ENCODE results near the gene LRBA.

LRBA gene

GRCh38 chr4:150525321-150525868 lies 489.7 kb downstream of the LRBA start:
- Histone ChIP-seq H3K9me3 (replicated peaks; ENCODE audit: insufficient read depth, low read length) (no peaks in the 10 kb centered on the region), H3K36me3 (replicated peaks; ENCODE audit: insufficient read depth, low read length) (no peaks in the 10 kb centered on the region), H3F3A (ENCODE audit: insufficient read depth, low read length) (no peaks in the 10 kb centered on the region), H3K4me2 (ENCODE audit: low read depth, low read length) (no peak overlapping the region), H3K9ac (ENCODE audit: low read length) (no peak overlapping the region), H3K79me2 (ENCODE audit: low read length) (no peaks in the 10 kb centered on the region), H3K27me3 (replicated peaks; ENCODE audit: insufficient read depth, low read length) (no peaks in the 10 kb centered on the region), H2AFZ (ENCODE audit: low read length) (no peak overlapping the region), H4K20me1 (ENCODE audit: insufficient read depth, low read length) (no peaks in the 10 kb centered on the region), H3K9me2 (replicated peaks; ENCODE audit: insufficient read depth, low read length) (no peaks in the 10 kb centered on the region), H3K27ac (ENCODE audit: low read length) (no peak overlapping the region), H3K4me1 (ENCODE audit: low read length) (no peaks in the 10 kb centered on the region), H3K4me3 (ENCODE audit: low read length) (no peak overlapping the region)
- TF ChIP-seq CTCF (IDR thresholded peaks at IDR 0.05; ENCODE audit: low read length) (no peak), EZH2 (optimal IDR thresholded peaks at IDR 0.05; ENCODE audit: low read depth, low read length) (no peak), EZH2phosphoT487 (IDR thresholded peaks at IDR 0.05; ENCODE audit: low read length) (no peak)
- DNase-seq = no peak

- Histone ChIP-seq H3K4me3 (ENCODE audit: low read length) (no peak overlapping the region), H3F3A (ENCODE audit: insufficient read depth, low read length) (no peaks in the 10 kb centered on the region), H3K36me3 (replicated peaks; ENCODE audit: insufficient read depth, low read length) (no peaks in the 10 kb centered on the region), H3K9me3 (replicated peaks; ENCODE audit: insufficient read depth, low read length) (no peaks in the 10 kb centered on the region), H3K4me1 (ENCODE audit: low read length) (no peaks in the 10 kb centered on the region), H3K9ac (ENCODE audit: low read length) (no peak overlapping the region), H2AFZ (ENCODE audit: low read length) (no peak overlapping the region), H3K27me3 (replicated peaks; ENCODE audit: insufficient read depth, low read length) (no peaks in the 10 kb centered on the region), H4K20me1 (ENCODE audit: insufficient read depth, low read length) (no peaks in the 10 kb centered on the region), H3K79me2 (ENCODE audit: low read length) (no peaks in the 10 kb centered on the region), H3K9me2 (replicated peaks; ENCODE audit: insufficient read depth, low read length) (no peaks in the 10 kb centered on the region), H3K4me2 (ENCODE audit: low read depth, low read length) (no peak overlapping the region), H3K27ac (ENCODE audit: low read length) (no peak overlapping the region)
- no peak for DNase-seq
- TF ChIP-seq CTCF (IDR thresholded peaks at IDR 0.05; ENCODE audit: low read length) (no peak), EZH2phosphoT487 (IDR thresholded peaks at IDR 0.05; ENCODE audit: low read length) (no peak), EZH2 (optimal IDR thresholded peaks at IDR 0.05; ENCODE audit: low read depth, low read length) (no peak)
Observed at GRCh38 chr4:150518559-150518958, 496.5 kb downstream of the LRBA start.

- no peak for DNase-seq
- H3K27me3 ChIP-seq (replicated peaks; ENCODE audit: insufficient read depth, low read length) = no peaks in the 10 kb centered on the region
- no peaks in the 10 kb centered on the region for H3K79me2 ChIP-seq (ENCODE audit: low read length)
- no peaks in the 10 kb centered on the region for H3K9me2 ChIP-seq (replicated peaks; ENCODE audit: insufficient read depth, low read length)
- no peak overlapping the region for H3K4me3 ChIP-seq (ENCODE audit: low read length)
- H2AFZ ChIP-seq (ENCODE audit: low read length) = no peak overlapping the region
- H3K9me3 ChIP-seq (replicated peaks; ENCODE audit: insufficient read depth, low read length) = no peaks in the 10 kb centered on the region
- no peaks in the 10 kb centered on the region for H3F3A ChIP-seq (ENCODE audit: insufficient read depth, low read length)
- H4K20me1 ChIP-seq (ENCODE audit: insufficient read depth, low read length) = 0 out of 2 replicates have a peak, but pooled peaks cover 3% of the 10 kb centered on the region
- no peaks in the 10 kb centered on the region for H3K36me3 ChIP-seq (replicated peaks; ENCODE audit: insufficient read depth, low read length)
- H3K4me2 ChIP-seq (ENCODE audit: low read depth, low read length) = no peak overlapping the region
- no peak overlapping the region for H3K27ac ChIP-seq (ENCODE audit: low read length)
- no peak for TF ChIP-seq EZH2phosphoT487 (IDR thresholded peaks at IDR 0.05; ENCODE audit: low read length)
- no peak for TF ChIP-seq CTCF (IDR thresholded peaks at IDR 0.05; ENCODE audit: low read length)
- no peak for TF ChIP-seq EZH2 (optimal IDR thresholded peaks at IDR 0.05; ENCODE audit: low read depth, low read length)
- no peak overlapping the region for H3K9ac ChIP-seq (ENCODE audit: low read length)
- H3K4me1 ChIP-seq (ENCODE audit: low read length) = no peaks in the 10 kb centered on the region
Observed at GRCh38 chr4:150515135-150515534, 499.9 kb downstream of the LRBA start.

Measured in MM.1S (cell line).